NCI-H2171 (cell line): ENCODE results near the gene PSTPIP1.

ENCODE experiments used
- DNase-seq: peaks from one replicate; lab custom pipeline; 2025; lab: John Stamatoyannopoulos, UW

Gene PSTPIP1

GRCh38 chr15:76999996-77000395, 5.1 kb downstream of the PSTPIP1 start:
- no peak for DNase-seq

- no peak for DNase-seq
These were observed 6.4 kb downstream of the PSTPIP1 start for GRCh38 chr15:77001351-77001750.

GRCh38 chr15:77001966-77002365, 7.0 kb downstream of the PSTPIP1 start:
- no peak for DNase-seq

DNA sequence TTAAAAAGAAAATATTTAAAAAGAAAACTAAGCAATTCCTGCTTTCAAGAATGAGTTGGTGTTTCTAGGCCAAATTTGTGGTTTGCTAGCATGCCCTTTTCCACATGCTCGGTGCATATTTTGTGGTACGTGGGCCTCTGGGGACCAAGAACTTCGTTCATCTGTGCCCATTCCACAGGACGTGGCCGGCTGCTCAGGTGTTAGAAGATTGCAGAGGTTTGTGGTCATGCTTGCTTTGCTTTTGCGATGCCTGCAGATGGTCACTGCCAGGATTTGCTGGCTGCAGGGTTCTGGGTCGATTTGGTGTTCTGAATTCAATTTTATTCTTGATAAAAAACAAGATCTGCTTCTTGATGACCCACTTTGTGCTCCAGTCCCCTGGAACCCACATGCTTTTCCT, 7.5 kb downstream of the PSTPIP1 start:
- DNase-seq, result no peak

DNA sequence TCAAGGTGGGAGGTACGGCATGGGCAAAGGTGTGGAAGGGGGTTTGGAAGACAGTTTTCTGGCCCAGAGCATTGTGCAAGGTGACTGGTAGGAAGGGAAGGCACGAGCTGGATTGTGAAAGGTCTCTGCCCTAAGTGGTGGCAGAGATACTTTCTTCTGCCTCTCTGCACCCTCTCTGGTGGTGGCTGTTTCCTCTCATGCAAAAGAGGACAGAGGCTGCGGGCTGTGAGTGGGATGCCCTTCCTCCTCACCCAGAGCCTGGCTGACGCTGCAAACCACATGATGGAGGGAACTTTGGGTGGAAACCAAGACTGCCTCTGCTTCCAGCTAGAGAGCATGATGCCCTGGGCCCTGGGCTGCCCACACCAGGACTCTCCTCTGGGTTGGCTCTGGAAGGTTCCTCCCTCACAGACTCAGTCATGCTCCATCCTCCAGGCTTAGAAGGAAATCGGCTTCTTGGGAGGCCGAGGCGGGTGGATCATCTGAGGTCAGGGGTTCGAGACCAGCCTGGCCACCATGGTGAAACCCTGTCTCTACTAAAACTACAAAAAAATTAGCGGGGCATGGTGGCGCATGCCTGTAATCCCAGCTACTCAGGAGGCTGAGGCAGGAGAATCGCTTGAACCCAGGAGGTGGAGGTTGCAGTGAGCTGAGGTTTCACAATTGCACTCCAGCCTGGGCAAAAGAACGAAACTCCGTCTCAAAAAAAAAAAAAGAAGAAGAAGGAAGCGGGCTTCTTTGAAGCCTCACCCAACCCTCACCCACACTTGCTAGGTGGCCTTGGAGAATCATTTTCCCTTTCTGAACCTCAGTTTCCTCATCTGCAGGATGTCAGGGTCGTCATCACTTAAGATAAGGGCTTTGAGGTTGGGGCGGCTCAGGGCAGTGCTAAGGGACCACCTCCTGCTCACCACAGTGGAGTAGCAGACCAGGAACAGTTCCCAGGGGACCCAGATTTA, 8.3 kb downstream of the PSTPIP1 start:
- no peak for DNase-seq

DNA sequence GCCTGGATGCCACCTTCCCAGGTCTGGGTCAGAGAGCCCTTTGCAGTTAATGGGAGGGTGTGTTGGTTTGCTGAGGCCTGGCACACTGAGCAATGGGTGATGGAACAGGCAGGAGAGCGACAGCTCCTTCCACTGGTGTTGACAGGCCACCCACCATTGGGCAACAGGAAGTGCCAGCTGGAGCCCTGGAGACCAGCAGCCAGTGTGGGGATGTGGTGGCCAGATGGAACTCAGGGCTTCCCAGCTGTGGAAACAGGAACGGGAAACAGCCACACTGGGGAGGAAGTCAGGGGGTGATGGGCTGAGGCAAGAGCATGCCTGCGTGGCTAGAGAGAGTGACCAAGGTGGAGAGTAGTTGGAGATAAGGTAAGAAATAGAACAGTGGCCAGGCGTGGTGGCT, 9.3 kb downstream of the PSTPIP1 start:
- DNase-seq, result no peak

DNA sequence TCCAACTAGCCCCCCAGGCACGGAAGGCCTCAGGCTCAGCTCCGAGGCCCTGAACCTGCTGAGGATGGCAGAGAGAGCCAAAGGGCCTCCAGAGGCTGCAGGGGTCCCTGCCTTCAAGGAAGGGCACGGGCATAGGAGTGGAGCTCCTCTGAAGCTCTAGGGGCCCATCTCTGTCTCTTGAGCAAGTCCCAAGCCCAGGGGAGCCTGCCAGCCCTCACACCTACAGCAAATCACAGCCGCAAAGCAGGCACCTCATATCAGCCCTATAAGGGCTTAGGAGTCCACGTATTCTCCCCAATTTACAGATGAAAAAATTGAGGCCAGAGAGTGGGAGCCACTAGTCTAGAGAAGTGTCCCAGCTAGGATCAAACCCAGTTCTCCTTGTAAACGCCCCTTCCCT, 14.2 kb downstream of the PSTPIP1 start:
- no peak for DNase-seq

DNA sequence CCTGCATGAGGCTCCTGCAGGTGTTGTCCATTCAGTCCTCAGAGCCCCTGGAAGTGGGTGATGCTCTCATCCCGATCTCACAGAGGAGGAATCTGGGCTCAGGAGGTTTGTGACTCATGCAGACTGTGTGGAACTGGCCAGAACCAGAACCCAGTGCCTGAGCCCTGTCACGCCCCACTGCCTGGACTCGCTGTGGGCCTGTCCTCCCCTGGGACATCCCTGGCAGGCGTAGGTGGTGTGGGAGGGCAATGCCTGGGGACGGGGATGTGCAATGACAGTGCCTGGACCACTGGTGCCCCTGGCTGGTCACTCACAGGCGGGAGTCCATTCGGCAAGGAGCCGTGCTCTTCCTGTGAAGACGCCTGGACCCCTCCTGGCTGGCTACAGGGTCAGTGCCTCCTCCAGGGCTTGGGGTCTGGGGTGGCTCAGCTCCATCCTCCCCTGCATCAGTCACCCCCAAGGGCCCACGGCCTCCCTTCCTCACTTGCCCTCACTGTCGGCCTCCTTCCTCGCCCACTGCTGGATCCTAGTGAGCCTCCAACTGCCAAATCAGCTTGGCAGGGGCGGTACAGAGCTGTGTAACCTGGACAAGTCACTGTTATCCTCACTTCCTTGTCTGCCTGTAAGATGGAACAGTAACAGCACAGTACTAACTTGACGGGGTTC, 14.9 kb downstream of the PSTPIP1 start:
- no peak for DNase-seq

DNA sequence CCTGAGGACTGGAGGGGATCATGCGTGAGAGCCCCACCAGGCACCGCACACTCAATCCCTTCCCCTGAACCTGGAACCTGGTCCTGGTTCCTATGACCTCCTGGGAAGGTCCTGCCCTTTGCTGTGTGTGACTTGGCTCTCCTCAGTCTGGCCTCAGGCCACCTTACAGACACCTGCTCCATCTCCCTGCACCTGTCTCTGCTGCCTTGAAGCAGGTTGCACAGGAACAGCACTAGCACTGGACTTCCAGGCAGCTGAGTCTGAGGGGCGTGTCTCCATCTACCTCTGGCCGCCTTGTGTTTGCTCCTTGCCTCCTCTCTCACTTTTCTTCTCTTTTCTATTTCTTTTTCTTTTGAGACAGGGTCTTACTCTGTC, 15.4 kb downstream of the PSTPIP1 start:
- no peak for DNase-seq

- DNase-seq, result no peak
These were observed 15.9 kb downstream of the PSTPIP1 start for GRCh38 chr15:77010857-77011256.

DNA sequence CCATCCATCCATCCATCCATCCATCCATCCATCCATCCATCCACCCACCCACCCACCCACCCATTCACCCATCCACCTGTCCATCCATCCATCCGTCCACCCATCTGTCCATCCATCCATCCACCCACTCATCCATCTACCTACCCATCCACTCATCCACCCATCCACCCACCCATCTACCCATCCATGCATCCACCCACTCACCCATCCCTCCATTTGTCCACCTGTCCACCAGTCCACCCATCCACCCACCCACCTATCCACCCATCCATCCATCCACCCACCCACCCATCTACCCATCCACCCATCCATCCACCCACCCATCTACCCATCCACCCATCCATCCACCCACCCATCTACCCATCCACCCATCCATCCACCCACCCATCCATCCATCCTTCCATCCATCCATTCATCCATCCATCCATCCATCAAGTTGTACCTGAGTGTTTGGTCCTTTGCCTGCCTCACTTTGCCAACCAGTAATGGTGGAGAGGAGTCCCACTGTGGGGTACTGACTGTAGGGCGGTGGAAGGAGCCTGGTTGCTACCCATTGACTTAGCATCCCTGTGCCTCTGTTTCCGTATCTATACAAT, 17.3 kb downstream of the PSTPIP1 start:
- no peak for DNase-seq

DNA sequence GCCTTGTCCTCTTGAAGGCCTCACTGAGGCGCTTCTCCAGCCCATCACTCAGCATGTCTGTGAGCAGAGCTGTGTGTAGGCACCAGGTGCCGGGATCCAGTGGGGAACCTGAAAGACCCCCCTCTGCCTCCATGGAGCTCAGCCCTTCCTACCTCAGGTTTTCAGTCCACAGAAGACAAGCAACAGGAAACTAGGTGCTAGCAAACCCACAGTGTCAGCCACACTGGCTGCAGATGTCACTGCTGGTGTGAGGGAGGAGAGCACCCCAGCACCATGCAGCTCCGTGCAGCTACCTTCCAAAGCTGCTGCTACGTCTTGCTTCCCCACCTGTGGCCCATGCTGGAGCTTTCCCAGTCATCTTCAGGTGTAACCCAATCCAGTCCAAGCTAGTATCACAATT, 17.9 kb downstream of the PSTPIP1 start:
- no peak for DNase-seq

GRCh38 chr15:77013776-77014131, 18.8 kb downstream of the PSTPIP1 start:
- DNase-seq, result no peak

DNA sequence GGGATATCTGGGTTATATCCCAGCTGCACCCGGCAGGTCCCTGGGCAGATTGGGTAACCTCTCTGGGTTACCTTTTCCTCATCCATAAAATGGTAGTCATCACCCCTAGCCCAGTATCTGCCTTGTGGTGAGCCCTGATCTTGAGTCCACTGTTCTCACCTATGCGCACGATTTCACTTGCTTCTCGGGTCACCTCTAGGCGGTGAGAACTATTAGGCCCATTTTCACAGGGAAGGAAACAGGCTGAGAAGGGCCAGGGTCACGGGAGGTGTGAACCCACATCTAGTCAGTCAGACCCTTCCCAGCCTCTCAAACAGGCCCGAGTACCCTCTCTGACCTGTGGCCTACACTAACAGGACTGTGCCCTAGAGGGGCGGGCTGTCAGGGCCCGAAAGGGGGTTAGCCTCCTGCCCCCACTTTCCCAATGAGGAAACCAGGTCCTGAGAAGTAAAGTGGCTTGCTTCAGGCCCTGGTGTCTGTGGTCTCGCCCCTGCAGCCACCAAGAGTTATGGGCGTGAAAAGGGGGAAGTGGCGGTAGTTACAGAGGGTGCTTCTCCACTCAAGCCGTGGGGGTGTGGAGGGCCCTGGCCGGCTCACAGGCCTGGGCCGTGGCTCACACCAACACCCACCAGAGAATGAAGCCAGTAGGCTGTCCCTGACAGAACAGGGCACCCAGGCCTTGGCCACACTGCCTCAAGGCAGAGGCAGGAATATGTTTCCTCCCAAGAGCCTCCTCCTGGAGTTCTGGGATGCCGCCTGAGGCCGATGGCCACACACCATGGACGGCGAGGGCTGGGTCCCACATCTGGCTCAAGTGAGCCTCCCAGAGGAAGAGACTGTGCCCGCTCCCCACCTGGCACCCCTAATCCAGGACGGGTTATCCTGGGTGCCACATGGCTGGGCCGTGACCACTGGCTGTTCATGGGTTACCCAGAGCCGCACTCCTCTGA, 19.5 kb downstream of the PSTPIP1 start:
- DNase-seq, result no peak

GRCh38 chr15:77015646-77016320, 20.9 kb downstream of the PSTPIP1 start:
- DNase-seq, result no peak

DNA sequence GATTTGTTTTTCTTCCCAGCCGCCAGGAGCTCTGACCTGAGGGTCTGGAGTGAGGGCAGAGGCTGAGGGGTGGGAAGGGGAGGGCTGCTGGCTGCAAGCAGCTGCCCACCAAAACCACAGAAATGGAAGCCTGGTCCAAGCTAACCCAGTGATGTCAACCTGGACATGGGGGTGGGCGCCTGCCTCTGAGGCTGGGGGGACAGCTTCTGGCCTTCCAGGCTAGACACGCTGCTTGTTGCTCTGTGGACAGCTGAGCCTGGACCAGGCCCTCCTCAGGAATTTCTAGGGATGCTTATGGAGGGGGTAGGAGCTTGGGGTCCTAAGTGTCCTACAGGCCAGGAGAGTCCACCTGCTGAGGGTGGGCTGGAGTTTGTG, 21.4 kb downstream of the PSTPIP1 start:
- no peak for DNase-seq

DNA sequence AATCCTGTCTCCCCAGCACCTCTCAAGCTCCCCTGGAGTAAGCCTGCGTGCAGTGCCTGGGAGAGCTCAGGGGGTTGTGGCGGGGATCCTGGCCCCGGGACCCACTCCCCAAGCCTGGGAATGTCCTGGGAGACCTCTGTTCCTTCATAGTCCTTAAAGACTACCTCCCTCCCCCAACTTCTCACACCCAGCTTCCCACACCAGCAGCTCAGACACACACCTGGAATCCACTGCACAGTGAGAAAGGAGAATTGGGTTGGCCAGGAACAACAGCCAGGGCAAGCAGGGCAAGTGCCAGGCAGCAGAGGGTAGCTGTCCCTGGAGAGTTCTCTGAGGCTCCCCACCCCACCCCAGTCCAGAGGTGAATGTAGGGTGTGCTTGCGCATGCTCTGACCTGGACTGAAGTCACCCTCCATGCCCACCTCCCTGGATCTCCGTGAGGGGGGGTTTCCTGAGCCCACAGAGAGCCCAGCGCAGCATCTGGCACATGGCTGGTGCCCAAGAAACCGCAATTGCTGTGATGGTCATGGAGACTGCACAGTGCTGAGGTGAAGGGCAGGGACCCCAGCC, 22.2 kb downstream of the PSTPIP1 start:
- DNase-seq, result no peak

- DNase-seq, result no peak
These were observed 23.1 kb downstream of the PSTPIP1 start for GRCh38 chr15:77017761-77018720.

DNA sequence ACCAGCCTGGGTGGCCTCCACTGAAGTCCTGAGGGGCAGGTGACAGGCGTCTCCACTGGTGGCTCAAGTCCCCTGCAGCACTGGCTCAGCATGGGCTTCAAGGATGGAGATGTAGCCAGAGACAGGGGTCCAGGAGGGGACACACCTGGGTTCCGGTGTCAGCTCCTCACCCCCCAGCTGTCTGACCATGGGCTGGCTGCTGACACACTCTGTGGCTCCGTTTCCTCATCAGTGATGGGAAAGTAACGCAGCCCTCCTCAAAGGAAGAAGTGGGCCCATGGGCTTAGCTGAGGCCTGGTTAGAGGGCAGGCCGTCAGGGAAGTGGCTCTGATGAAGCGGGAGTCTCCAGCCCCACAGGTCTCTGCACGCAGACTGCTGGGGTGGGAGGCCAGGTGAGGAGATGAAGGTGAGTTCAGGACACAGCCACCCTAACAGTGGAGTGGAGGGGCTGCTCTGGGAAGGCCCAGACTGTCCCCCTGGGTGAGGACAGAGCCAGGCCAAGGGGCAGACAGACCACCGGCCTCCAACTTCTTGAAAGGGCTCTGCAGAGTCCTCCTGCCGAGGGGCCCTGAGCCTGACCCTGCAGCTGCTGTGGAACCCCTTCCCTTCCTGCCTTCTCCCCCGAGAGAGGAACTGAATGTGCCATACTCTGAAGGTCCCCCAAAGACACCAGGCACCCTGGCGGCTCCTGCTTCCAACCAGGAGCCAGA, 24.0 kb downstream of the PSTPIP1 start:
- DNase-seq, result no peak
